Astrocyte (in vitro differentiated cells and primary cell): ENCODE results near the gene FTCD. TPM values are rescaled to one million over a fixed set of nuclear protein-coding genes. Genes with fewer than 3 reads are reported as not detected.

Source experiments
- DNase-seq: peaks from one replicate; pipeline ENCODE4 v3.0.0-alpha.2; 2010; ENCODE audit warnings: low read depth
- FAIRE-seq: peaks from 2 replicates; lab custom pipeline; 2011; peaks lifted over from hg19 to GRCh38; lab: Jason Lieb, UNC
- H2AFZ ChIP-seq: 2 replicates; pipeline ENCODE4 v1.6.0; 2012; ENCODE audit warnings: low read depth, low read length, inconsistent platforms
- H3K27ac ChIP-seq: 2 replicates; pipeline ENCODE4 v1.5.1; 2011; ENCODE audit warnings: low read depth, low read length, inconsistent platforms
- H3K27me3 ChIP-seq: 2 replicates; pipeline ENCODE4 v1.6.0; 2011; ENCODE audit warnings: low read length, inconsistent platforms; ENCODE audit not compliant: insufficient read depth
- H3K36me3 ChIP-seq: 2 replicates; pipeline ENCODE4 v1.5.1; 2011; ENCODE audit warnings: low read length, inconsistent platforms; ENCODE audit not compliant: insufficient read depth
- H3K4me1 ChIP-seq: 2 replicates; pipeline ENCODE4 v1.5.1; 2011; ENCODE audit warnings: low read length, inconsistent platforms; ENCODE audit not compliant: insufficient read depth
- H3K4me2 ChIP-seq: 2 replicates; pipeline ENCODE4 v1.6.0; 2012; ENCODE audit warnings: low read length, inconsistent platforms
- H3K4me3 ChIP-seq: 2 replicates; pipeline ENCODE4 v1.5.1; 2011; ENCODE audit warnings: low read depth, mild to moderate bottlenecking, low read length, inconsistent platforms; ENCODE audit not compliant: insufficient read depth
- H3K79me2 ChIP-seq: 2 replicates; pipeline ENCODE4 v1.6.0; 2012; ENCODE audit warnings: mild to moderate bottlenecking, low read length, inconsistent platforms; ENCODE audit not compliant: insufficient read depth
- H3K9ac ChIP-seq: 2 replicates; pipeline ENCODE4 v1.6.0; 2012; ENCODE audit warnings: mild to moderate bottlenecking, low read length, inconsistent platforms
- H3K9me3 ChIP-seq: 2 replicates; pipeline ENCODE4 v1.5.1; 2012; ENCODE audit warnings: low read depth, mild to moderate bottlenecking, low read length, inconsistent platforms; ENCODE audit not compliant: insufficient read depth
- H4K20me1 ChIP-seq: 2 replicates; pipeline ENCODE4 v1.6.0; 2012; ENCODE audit warnings: low read length, inconsistent platforms; ENCODE audit not compliant: insufficient read depth
- H3K27ac Mint-ChIP-seq: one replicate; pipeline ENCODE4 v1.8.0; 2021; ENCODE audit warnings: mild to moderate bottlenecking, mixed read lengths; ENCODE audit not compliant: unreplicated experiment
- H3K27me3 Mint-ChIP-seq: one replicate; pipeline ENCODE4 v1.8.0; 2021; ENCODE audit warnings: low read depth, mixed read lengths; ENCODE audit not compliant: unreplicated experiment
- H3K36me3 Mint-ChIP-seq: one replicate; pipeline ENCODE4 v1.8.0; 2021; ENCODE audit warnings: low read depth, mixed read lengths; ENCODE audit not compliant: unreplicated experiment
- H3K4me1 Mint-ChIP-seq: one replicate; pipeline ENCODE4 v1.8.0; 2021; ENCODE audit warnings: low read depth, mixed read lengths; ENCODE audit not compliant: unreplicated experiment
- H3K4me3 Mint-ChIP-seq: one replicate; pipeline ENCODE4 v1.8.0; 2021; ENCODE audit warnings: mild to moderate bottlenecking, moderate library complexity, mixed read lengths; ENCODE audit not compliant: unreplicated experiment
- H3K9me3 Mint-ChIP-seq: one replicate; pipeline ENCODE4 v1.8.0; 2021; ENCODE audit warnings: mild to moderate bottlenecking, mixed read lengths; ENCODE audit not compliant: unreplicated experiment
- EZH2 ChIP-seq: IDR thresholded peaks from 2 replicates; pipeline ENCODE4 v1.6.1; 2012; ENCODE audit warnings: mild to moderate bottlenecking, low read length, inconsistent platforms; ENCODE audit not compliant: insufficient read depth
- total RNA-seq: library from RNA; stranded (reverse); gene quantifications from 2 replicates; pipeline ENCODE4 v1.2.1, GENCODE V29; 2021
- TF ChIP-seq, protein P1 (sequence below): IDR thresholded peaks from 2 replicates; pipeline ENCODE4 v1.5.1; 2011; ENCODE audit warnings: low read depth, mild to moderate bottlenecking, inconsistent platforms, low read length, moderate library complexity; ENCODE audit not compliant: insufficient read depth

The FTCD gene
- total RNA-seq, 1 donor from 2014 or later = 1.9 TPM

DNA sequence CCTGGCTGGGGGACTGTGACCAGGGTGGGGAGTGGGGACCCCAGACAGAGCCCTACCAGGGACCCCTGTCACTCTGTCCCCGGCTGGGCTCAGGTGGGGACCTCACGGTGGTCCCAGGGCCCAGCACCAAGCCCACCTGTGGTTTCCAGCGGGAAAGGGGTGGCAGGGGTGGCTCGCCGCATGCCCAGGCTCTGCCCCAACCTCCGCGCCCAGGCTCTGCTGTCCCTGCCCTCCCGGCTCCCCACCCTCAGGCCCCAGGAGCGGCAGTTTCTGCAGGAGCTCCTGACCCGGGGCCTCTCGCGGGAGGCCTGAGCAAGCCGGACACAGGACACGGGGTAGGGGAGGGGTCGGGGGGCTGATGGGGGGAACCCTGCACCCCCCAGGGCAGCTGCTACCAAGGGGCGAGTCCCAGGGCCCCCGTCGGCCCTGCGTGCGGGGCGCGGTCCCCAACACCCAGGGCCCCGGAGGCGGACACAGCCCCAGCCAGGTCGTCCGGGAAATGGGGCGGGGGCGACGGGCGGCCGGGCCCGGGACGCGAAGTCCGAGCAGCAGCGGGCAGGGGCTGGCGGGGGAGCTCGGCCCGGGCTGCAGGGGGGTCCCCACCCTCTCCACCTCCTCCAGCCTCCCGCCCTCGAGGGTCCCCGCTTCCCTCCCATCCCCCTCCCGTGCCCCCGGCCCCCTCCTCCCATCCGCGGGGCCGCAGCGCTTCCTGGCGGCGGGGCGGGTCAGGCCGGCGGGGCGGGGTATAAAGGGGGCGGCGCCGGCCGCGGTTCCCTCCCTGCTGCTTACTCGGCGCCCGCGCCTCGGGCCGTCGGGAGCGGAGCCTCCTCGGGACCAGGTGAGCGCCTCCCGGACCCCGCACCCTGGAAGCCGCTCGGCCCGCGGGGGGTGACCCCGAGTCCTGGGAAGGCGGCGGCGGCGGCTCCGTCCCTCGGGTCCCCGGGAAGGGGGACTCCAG lies 57.8 kb downstream of the FTCD start, which contains the start of gene COL6A2:
Gene COL6A2 (plus strand): TSS at position 777 of the 958 bp plus-strand sequence.
- FAIRE-seq (no peak), DNase-seq (no peak)
- Histone ChIP-seq H3K27me3 (no peaks in the 10 kb centered on the region), H3K9me3 (no peaks in the 10 kb centered on the region), H3K4me2 (peak within 1 kb of the TSS; percentile 87), H2AFZ (peak within 1 kb of the TSS; percentile 44), H3K4me1 (peaks cover 18% of the 10 kb centered on the region), H3K27ac (peak within 1 kb of the TSS; percentile 70), H4K20me1 (peaks cover 35% of the 10 kb centered on the region), H3K79me2 (peaks cover 56% of the 10 kb centered on the region), H3K9ac (peak within 1 kb of the TSS; percentile 85), H3K36me3 (peaks cover 4% of the 10 kb centered on the region), H3K4me3 (peak within 1 kb of the TSS; percentile 76)
- Mint-ChIP-seq H3K27ac (no peak within 1 kb of the TSS), H3K4me1 (peaks cover 2% of the 10 kb centered on the region), H3K9me3 (peaks cover 1% of the 10 kb centered on the region), H3K27me3 (peaks cover 5% of the 10 kb centered on the region), H3K36me3 (peaks cover 2% of the 10 kb centered on the region), H3K4me3 (peak within 1 kb of the TSS; percentile 82)
- TF ChIP-seq EZH2 = no peak
- TF ChIP-seq, protein P1, sequence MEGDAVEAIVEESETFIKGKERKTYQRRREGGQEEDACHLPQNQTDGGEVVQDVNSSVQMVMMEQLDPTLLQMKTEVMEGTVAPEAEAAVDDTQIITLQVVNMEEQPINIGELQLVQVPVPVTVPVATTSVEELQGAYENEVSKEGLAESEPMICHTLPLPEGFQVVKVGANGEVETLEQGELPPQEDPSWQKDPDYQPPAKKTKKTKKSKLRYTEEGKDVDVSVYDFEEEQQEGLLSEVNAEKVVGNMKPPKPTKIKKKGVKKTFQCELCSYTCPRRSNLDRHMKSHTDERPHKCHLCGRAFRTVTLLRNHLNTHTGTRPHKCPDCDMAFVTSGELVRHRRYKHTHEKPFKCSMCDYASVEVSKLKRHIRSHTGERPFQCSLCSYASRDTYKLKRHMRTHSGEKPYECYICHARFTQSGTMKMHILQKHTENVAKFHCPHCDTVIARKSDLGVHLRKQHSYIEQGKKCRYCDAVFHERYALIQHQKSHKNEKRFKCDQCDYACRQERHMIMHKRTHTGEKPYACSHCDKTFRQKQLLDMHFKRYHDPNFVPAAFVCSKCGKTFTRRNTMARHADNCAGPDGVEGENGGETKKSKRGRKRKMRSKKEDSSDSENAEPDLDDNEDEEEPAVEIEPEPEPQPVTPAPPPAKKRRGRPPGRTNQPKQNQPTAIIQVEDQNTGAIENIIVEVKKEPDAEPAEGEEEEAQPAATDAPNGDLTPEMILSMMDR = no peak

DNA sequence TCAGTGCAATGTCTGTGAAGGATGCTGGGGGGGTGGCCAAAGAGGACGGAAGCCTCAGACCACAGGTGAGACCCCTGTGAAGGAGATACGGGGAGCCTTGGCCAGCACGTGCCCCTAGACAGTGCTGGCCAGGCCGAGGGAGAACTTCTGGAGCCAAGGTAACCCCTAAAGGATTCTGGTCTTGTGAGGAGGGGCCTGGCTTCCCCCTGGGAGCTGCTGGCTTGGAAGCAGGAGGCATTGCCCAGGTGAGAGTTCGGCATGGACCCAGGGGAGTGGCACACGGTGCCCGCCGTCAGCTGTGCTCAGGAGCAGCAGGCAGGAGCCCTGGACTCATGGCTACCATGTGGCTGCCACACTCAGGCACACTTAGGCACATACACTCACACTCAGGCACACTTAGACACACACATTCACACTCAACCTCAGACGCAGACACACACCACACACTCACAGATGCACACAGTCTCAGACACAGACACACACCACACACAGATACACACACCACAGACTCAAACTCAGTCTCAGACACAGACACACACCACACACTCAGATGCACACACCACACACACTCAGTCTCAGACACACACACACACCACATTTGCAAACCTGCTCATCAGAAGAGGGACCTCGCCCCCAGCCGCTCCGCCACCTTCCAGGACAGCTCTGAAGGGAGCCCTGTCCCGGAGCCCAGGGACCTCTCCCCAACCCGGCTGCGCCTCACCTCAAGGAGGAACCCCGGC lies 58.6 kb downstream of the FTCD start:
- peaks cover 28% of the 10 kb centered on the region for H4K20me1 ChIP-seq
- Mint-ChIP-seq H3K27me3 (peaks cover 5% of the 10 kb centered on the region), H3K4me3 (peak overlapping the region; percentile 71), H3K9me3 (peaks cover 4% of the 10 kb centered on the region), H3K36me3 (no peaks in the 10 kb centered on the region), H3K4me1 (peaks cover 2% of the 10 kb centered on the region), H3K27ac (no peak overlapping the region)
- no peaks in the 10 kb centered on the region for H3K9me3 ChIP-seq
- FAIRE-seq = no peak
- peak overlapping the region; percentile 80 for H3K4me2 ChIP-seq
- DNase-seq = no peak
- peak overlapping the region; percentile 20 for H3K4me3 ChIP-seq
- H2AFZ ChIP-seq = no peak overlapping the region
- peaks cover 47% of the 10 kb centered on the region for H3K79me2 ChIP-seq
- peaks cover 24% of the 10 kb centered on the region for H3K4me1 ChIP-seq
- peaks cover 4% of the 10 kb centered on the region for H3K36me3 ChIP-seq
- H3K27ac ChIP-seq = no peak overlapping the region
- no peaks in the 10 kb centered on the region for H3K27me3 ChIP-seq
- peak overlapping the region; percentile 59 for H3K9ac ChIP-seq
- TF ChIP-seq, protein P1 = no peak
- no peak for TF ChIP-seq EZH2
